ENCODE results near the gene PPARG. TPM values are rescaled to one million over a fixed set of nuclear protein-coding genes. Genes with fewer than 3 reads are reported as not detected.

PPARG gene
- total and polyA plus RNA-seq, 4 donors = 5.2 to 15.7 (median 7.0) TPM

DNA sequence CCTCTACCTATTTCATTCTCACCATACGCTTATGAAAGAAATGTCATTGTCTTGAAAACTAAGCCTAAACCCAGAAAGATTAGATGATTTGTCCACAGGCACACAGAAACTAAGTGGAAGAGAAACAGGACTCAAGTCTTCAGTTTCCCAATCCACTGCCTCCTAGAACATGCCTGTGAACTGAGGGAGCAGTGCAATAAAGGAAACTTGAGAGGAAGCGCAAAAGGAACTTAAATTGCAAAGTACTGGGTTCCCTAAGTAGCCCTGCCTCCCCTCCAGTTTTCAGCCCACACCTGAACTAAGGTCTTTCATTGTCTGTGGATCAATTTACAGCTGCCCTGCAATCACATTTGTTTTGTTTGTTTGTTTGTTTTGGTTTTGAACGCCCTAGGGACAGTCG, 138.7 kb downstream of the PPARG start:
- WGBS = 61% methylated on average over 4 of the region's 4 CpGs
- TF ChIP-seq EGR1 (IDR thresholded peaks at IDR 0.05; ENCODE audit: low read depth in 2 of 2) = no peak
- TF ChIP-seq YY1 (IDR thresholded peaks at IDR 0.05) = no peak
- no peak for TF ChIP-seq NR2F2 (IDR thresholded peaks at IDR 0.05)
- no peak for TF ChIP-seq RAD21 (IDR thresholded peaks at IDR 0.05)
- no peak for TF ChIP-seq JUND (IDR thresholded peaks at IDR 0.05)
- no peak for TF ChIP-seq MAX (IDR thresholded peaks at IDR 0.05)
- no peak for TF ChIP-seq CTCF (IDR thresholded peaks at IDR 0.05; ENCODE audit: low read depth, low read length, missing input control)
- TF ChIP-seq FOXA2 (IDR thresholded peaks at IDR 0.05) = no peak
- no peak for TF ChIP-seq RXRA (IDR thresholded peaks at IDR 0.05)
- TF ChIP-seq GABPA (IDR thresholded peaks at IDR 0.05 in 1 of 2, conservative IDR thresholded peaks at IDR 0.05 in 1 of 2) = no peak
- TF ChIP-seq, protein P1, sequence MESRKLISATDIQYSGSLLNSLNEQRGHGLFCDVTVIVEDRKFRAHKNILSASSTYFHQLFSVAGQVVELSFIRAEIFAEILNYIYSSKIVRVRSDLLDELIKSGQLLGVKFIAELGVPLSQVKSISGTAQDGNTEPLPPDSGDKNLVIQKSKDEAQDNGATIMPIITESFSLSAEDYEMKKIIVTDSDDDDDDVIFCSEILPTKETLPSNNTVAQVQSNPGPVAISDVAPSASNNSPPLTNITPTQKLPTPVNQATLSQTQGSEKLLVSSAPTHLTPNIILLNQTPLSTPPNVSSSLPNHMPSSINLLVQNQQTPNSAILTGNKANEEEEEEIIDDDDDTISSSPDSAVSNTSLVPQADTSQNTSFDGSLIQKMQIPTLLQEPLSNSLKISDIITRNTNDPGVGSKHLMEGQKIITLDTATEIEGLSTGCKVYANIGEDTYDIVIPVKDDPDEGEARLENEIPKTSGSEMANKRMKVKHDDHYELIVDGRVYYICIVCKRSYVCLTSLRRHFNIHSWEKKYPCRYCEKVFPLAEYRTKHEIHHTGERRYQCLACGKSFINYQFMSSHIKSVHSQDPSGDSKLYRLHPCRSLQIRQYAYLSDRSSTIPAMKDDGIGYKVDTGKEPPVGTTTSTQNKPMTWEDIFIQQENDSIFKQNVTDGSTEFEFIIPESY (IDR thresholded peaks at IDR 0.05) = no peak
- TF ChIP-seq FOXA1 (IDR thresholded peaks at IDR 0.05) = no peak
- TF ChIP-seq, protein P2, sequence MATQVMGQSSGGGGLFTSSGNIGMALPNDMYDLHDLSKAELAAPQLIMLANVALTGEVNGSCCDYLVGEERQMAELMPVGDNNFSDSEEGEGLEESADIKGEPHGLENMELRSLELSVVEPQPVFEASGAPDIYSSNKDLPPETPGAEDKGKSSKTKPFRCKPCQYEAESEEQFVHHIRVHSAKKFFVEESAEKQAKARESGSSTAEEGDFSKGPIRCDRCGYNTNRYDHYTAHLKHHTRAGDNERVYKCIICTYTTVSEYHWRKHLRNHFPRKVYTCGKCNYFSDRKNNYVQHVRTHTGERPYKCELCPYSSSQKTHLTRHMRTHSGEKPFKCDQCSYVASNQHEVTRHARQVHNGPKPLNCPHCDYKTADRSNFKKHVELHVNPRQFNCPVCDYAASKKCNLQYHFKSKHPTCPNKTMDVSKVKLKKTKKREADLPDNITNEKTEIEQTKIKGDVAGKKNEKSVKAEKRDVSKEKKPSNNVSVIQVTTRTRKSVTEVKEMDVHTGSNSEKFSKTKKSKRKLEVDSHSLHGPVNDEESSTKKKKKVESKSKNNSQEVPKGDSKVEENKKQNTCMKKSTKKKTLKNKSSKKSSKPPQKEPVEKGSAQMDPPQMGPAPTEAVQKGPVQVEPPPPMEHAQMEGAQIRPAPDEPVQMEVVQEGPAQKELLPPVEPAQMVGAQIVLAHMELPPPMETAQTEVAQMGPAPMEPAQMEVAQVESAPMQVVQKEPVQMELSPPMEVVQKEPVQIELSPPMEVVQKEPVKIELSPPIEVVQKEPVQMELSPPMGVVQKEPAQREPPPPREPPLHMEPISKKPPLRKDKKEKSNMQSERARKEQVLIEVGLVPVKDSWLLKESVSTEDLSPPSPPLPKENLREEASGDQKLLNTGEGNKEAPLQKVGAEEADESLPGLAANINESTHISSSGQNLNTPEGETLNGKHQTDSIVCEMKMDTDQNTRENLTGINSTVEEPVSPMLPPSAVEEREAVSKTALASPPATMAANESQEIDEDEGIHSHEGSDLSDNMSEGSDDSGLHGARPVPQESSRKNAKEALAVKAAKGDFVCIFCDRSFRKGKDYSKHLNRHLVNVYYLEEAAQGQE (IDR thresholded peaks at IDR 0.05) = no peak
- no peak for TF ChIP-seq SP1 (IDR thresholded peaks at IDR 0.05)
- TF ChIP-seq TAF1 (conservative IDR thresholded peaks at IDR 0.05) = no peak
- TF ChIP-seq HNF4G (IDR thresholded peaks at IDR 0.05) = no peak
- TF ChIP-seq ATF3 (IDR thresholded peaks at IDR 0.05) = no peak
- TF ChIP-seq HNF4A (conservative IDR thresholded peaks at IDR 0.05) = no peak

More for the DNA sequence above, 138.7 kb downstream of the PPARG start:
- Histone ChIP-seq H3K36me3 (ENCODE audit: control insufficient read depth in 4 of 4, insufficient read depth in 3 of 4, low read depth in 1 of 4, low read length in 3 of 4) (no peaks in the 10 kb centered on the region), H3K4me3 (ENCODE audit: low read depth in 1 of 3, low read length in 3 of 3) (no peak overlapping the region), H3K27me3 (ENCODE audit: control insufficient read depth in 4 of 4, insufficient read depth in 4 of 4, low read length in 3 of 4) (no peaks in the 10 kb centered on the region), H3K4me1 (ENCODE audit: control insufficient read depth in 4 of 4, insufficient read depth in 4 of 4, low read length in 3 of 4) (peaks cover 12 to 22% (median 16%) of the 10 kb centered on the region in 4 donors), H3K27ac (ENCODE audit: low read depth in 1 of 2, low read length in 2 of 2) (no peak overlapping the region), H3K9me3 (ENCODE audit: control insufficient read depth in 4 of 4, low read length in 3 of 4) (no peaks in the 10 kb centered on the region), H3K9ac (ENCODE audit: low read depth in 1 of 2, low read length in 2 of 2) (no peak overlapping the region)
- DNase-seq (ENCODE audit: low spot score) = no peak
